Neural cell (in vitro differentiated cells): ENCODE measurements around the gene NCBP1. TPM values are rescaled to one million over a fixed set of nuclear protein-coding genes. Genes with fewer than 3 reads are reported as not detected.

Source experiments
- H2AFZ ChIP-seq: fragments of 200-600, 300-800 bp; sonication (generic), shearing (Covaris generic); 2 replicates; pipeline ENCODE4 v1.6.0; 2014; ENCODE audit warnings: low read depth, mild to moderate bottlenecking, antibody characterized with exemption, low read length, moderate library complexity
- H3F3A ChIP-seq: fragments of 200-600 bp; shearing (Covaris generic); 2 replicates; pipeline ENCODE4 v1.6.1; 2016; ENCODE audit warnings: mild to moderate bottlenecking, moderate library complexity, mixed read lengths, antibody characterized with exemption, low read length; ENCODE audit not compliant: insufficient read depth, poor library complexity, severe bottlenecking
- H3K27ac ChIP-seq: fragments of 200-600, 300-800 bp; sonication (generic), shearing (Covaris generic); 2 replicates; pipeline ENCODE4 v1.5.1; 2014; ENCODE audit warnings: mild to moderate bottlenecking, low read length, moderate library complexity
- H3K27me3 ChIP-seq: fragments of 300-800, 200-600 bp; sonication (generic), shearing (Covaris generic); 2 replicates; pipeline ENCODE4 v1.6.0; 2014; ENCODE audit warnings: mild to moderate bottlenecking, low read depth, low read length, moderate library complexity; ENCODE audit not compliant: insufficient read depth
- H3K36me3 ChIP-seq: fragments of 300-800, 200-600 bp; sonication (generic), shearing (Covaris generic); 2 replicates; pipeline ENCODE4 v1.5.1; 2014; ENCODE audit warnings: mild to moderate bottlenecking, antibody characterized with exemption, low read length, moderate library complexity; ENCODE audit not compliant: insufficient read depth
- H3K4me2 ChIP-seq: fragments of 300-800, 200-600 bp; sonication (generic), shearing (Covaris generic); 2 replicates; pipeline ENCODE4 v1.6.0; 2014; ENCODE audit warnings: mild to moderate bottlenecking, low read length
- H3K4me3 ChIP-seq: fragments of 300-800, 200-600 bp; sonication (generic), shearing (Covaris generic); 2 replicates; pipeline ENCODE4 v1.5.1; 2014; ENCODE audit warnings: mild to moderate bottlenecking, low read length, moderate library complexity
- H3K79me2 ChIP-seq: fragments of 200-600 bp; shearing (Covaris generic); replicated peaks from 2 replicates; pipeline ENCODE4 v1.6.0; 2014; ENCODE audit warnings: mild to moderate bottlenecking, low read length, moderate library complexity; ENCODE audit not compliant: insufficient read depth
- H3K9ac ChIP-seq: fragments of 300-800, 200-600 bp; sonication (generic), shearing (Covaris generic); 2 replicates; pipeline ENCODE4 v1.6.1; 2016; ENCODE audit warnings: mild to moderate bottlenecking, low read length, mixed read lengths
- H3K9me2 ChIP-seq: fragments of 200-600 bp; shearing (Covaris generic); 2 replicates; pipeline ENCODE4 v1.6.1; 2016; ENCODE audit warnings: mild to moderate bottlenecking, low read length, mixed read lengths; ENCODE audit not compliant: insufficient read depth
- H3K9me3 ChIP-seq: fragments of 200-600, 300-800 bp; sonication (generic), shearing (Covaris generic); 2 replicates; pipeline ENCODE4 v1.6.1; 2016; ENCODE audit warnings: mild to moderate bottlenecking, mixed run types, low read length, moderate library complexity, mixed read lengths
- H4K20me1 ChIP-seq: fragments of 200-600 bp; shearing (Covaris generic); 2 replicates; pipeline ENCODE4 v1.6.1; 2016; ENCODE audit warnings: mild to moderate bottlenecking, mixed run types; ENCODE audit not compliant: insufficient read depth
- EP300 ChIP-seq: fragments of 450-650 bp; conservative IDR thresholded peaks from 2 replicates; pipeline ENCODE4 v1.6.1; 2014; ENCODE audit warnings: antibody characterized with exemption, mild to moderate bottlenecking, moderate library complexity; ENCODE audit not compliant: poor library complexity, severe bottlenecking
- EZH2 ChIP-seq: fragments of 200-600, 300-800 bp; shearing (Covaris generic), sonication (generic); IDR thresholded peaks from 2 replicates; pipeline ENCODE4 v1.6.1; 2014; ENCODE audit warnings: antibody characterized with exemption, low read length, borderline replicate concordance, mild to moderate bottlenecking; ENCODE audit not compliant: insufficient read depth, poor library complexity, severe bottlenecking
- MXI1 ChIP-seq: fragments of 450-650 bp; conservative IDR thresholded peaks from 2 replicates; pipeline ENCODE4 v1.6.1; 2014; ENCODE audit warnings: antibody characterized with exemption, mild to moderate bottlenecking; ENCODE audit not compliant: poor library complexity, severe bottlenecking
- POLR2AphosphoS5 ChIP-seq: IDR thresholded peaks from 2 replicates; pipeline ENCODE4 v1.6.1; 2012
- RAD21 ChIP-seq: fragments of 450-650 bp; conservative IDR thresholded peaks from 2 replicates; pipeline ENCODE4 v1.6.1; 2014; ENCODE audit warnings: antibody characterized with exemption, mild to moderate bottlenecking, moderate library complexity
- REST ChIP-seq: IDR thresholded peaks from 2 replicates; pipeline ENCODE4 v1.6.1; 2012; ENCODE audit warnings: borderline replicate concordance
- SMC3 ChIP-seq: fragments of 450-650 bp; conservative IDR thresholded peaks from 2 replicates; pipeline ENCODE4 v1.6.1; 2014; ENCODE audit warnings: antibody characterized with exemption, mild to moderate bottlenecking, moderate library complexity; ENCODE audit not compliant: poor library complexity
- TAF1 ChIP-seq: IDR thresholded peaks from 2 replicates; pipeline ENCODE4 v1.6.1; 2012; ENCODE audit warnings: low read depth
- polyA plus RNA-seq: library from polyadenylated mRNA; depleted of rRNA; stranded (reverse); fragments of >200 nt; gene quantifications from 2 replicates; pipeline ENCODE4 v1.2.3, GENCODE V29; 2014
- TF ChIP-seq, protein P1 (sequence below): fragments of 450-650 bp; IDR thresholded peaks from 2 replicates; pipeline ENCODE4 v1.5.1; 2014; ENCODE audit warnings: antibody characterized with exemption, mild to moderate bottlenecking, moderate library complexity; ENCODE audit not compliant: poor library complexity, severe bottlenecking

NCBP1 gene
- polyA plus RNA-seq, 1 donor from 2014 or later: 30.6 TPM

GRCh38 chr9:97636903-97637302, 3.3 kb downstream of the NCBP1 start:
- Histone ChIP-seq H3K4me3 (peak overlapping the region; percentile 45), H3K36me3 (no peaks in the 10 kb centered on the region), H3K27me3 (no peaks in the 10 kb centered on the region), H4K20me1 (no peaks in the 10 kb centered on the region), H3K27ac (no peak overlapping the region), H3K79me2 (peaks cover 67% of the 10 kb centered on the region), H3F3A (peaks cover 2% of the 10 kb centered on the region), H3K4me2 (no peak overlapping the region), H3K9me2 (no peaks in the 10 kb centered on the region), H2AFZ (no peak overlapping the region), H3K9ac (no peak overlapping the region), H3K9me3 (no peaks in the 10 kb centered on the region)
- TF ChIP-seq, protein P1, sequence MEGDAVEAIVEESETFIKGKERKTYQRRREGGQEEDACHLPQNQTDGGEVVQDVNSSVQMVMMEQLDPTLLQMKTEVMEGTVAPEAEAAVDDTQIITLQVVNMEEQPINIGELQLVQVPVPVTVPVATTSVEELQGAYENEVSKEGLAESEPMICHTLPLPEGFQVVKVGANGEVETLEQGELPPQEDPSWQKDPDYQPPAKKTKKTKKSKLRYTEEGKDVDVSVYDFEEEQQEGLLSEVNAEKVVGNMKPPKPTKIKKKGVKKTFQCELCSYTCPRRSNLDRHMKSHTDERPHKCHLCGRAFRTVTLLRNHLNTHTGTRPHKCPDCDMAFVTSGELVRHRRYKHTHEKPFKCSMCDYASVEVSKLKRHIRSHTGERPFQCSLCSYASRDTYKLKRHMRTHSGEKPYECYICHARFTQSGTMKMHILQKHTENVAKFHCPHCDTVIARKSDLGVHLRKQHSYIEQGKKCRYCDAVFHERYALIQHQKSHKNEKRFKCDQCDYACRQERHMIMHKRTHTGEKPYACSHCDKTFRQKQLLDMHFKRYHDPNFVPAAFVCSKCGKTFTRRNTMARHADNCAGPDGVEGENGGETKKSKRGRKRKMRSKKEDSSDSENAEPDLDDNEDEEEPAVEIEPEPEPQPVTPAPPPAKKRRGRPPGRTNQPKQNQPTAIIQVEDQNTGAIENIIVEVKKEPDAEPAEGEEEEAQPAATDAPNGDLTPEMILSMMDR: no peak
- TF ChIP-seq EZH2 (no peak), POLR2AphosphoS5 (no peak), SMC3 (no peak), EP300 (no peak), REST (no peak), TAF1 (no peak)

GRCh38 chr9:97638666-97639065, 5.0 kb downstream of the NCBP1 start:
- peaks cover 6% of the 10 kb centered on the region for H3K36me3 ChIP-seq
- no peak overlapping the region for H3K27ac ChIP-seq
- no peaks in the 10 kb centered on the region for H3K9me2 ChIP-seq
- no peaks in the 10 kb centered on the region for H4K20me1 ChIP-seq
- no peak overlapping the region for H3K9ac ChIP-seq
- no peak overlapping the region for H3K4me3 ChIP-seq
- H2AFZ ChIP-seq: no peak overlapping the region
- no peaks in the 10 kb centered on the region for H3F3A ChIP-seq
- H3K79me2 ChIP-seq: peaks cover 65% of the 10 kb centered on the region
- H3K27me3 ChIP-seq: no peaks in the 10 kb centered on the region
- no peaks in the 10 kb centered on the region for H3K9me3 ChIP-seq
- TF ChIP-seq, protein P1: no peak
- TF ChIP-seq EP300 (no peak), RAD21 (no peak), TAF1 (no peak), REST (no peak), POLR2AphosphoS5 (no peak), MXI1 (no peak), SMC3 (no peak), EZH2 (no peak)
- H3K4me2 ChIP-seq: no peak overlapping the region
